SJCRH30 (cell line): ENCODE measurements around the gene PYM1. TPM values are rescaled to one million over a fixed set of nuclear protein-coding genes. Genes with fewer than 3 reads are reported as not detected.
"Not testable (repeated sequence)": the region's sequence is repeated elsewhere in the genome, so short reads cannot be mapped to it uniquely, and the experiment has no call there.

ENCODE experiments used
- DNase-seq, 2 experiments: peaks; one replicate each; pipeline ENCODE4 v3.0.0-alpha.2; 2015 to 2020
- H3K27ac ChIP-seq: fragments of 250-450 bp; sonication (Bioruptor Pico); 2 replicates; pipeline ENCODE4 v1.5.1; 2020; ENCODE audit warnings: mild to moderate bottlenecking, moderate library complexity
- H3K27me3 ChIP-seq: fragments of 250-450 bp; sonication (Bioruptor Pico); 2 replicates; pipeline ENCODE4 v1.5.1; 2020; ENCODE audit warnings: mild to moderate bottlenecking, moderate library complexity
- H3K36me3 ChIP-seq: fragments of 250-450 bp; sonication (Bioruptor Pico); 2 replicates; pipeline ENCODE4 v1.5.1; 2020; ENCODE audit warnings: mild to moderate bottlenecking, moderate library complexity
- H3K4me1 ChIP-seq: fragments of 250-450 bp; sonication (Bioruptor Pico); 2 replicates; pipeline ENCODE4 v1.5.1; 2020; ENCODE audit warnings: mild to moderate bottlenecking, moderate library complexity
- H3K4me3 ChIP-seq: fragments of 250-450 bp; sonication (Bioruptor Pico); 2 replicates; pipeline ENCODE4 v1.5.1; 2020; ENCODE audit warnings: mild to moderate bottlenecking, moderate library complexity
- H3K9me3 ChIP-seq: fragments of 250-450 bp; sonication (Bioruptor Pico); replicated peaks from 2 replicates; pipeline ENCODE4 v1.5.1; 2020; ENCODE audit warnings: mild to moderate bottlenecking, moderate library complexity
- total RNA-seq: library from RNA; depleted of rRNA; stranded (reverse); fragments of >200 nt; shearing (Covaris generic); gene quantifications from 2 replicates; pipeline ENCODE4 v1.2.3, GENCODE V29; 2014

The PYM1 gene
- total RNA-seq, 1 experiment from 2014 or later = 24.0 TPM

GRCh38 chr12:55932551-55932910 is 4.8 kb upstream of the PYM1 start:
- H3K36me3 ChIP-seq = no peaks in the 10 kb centered on the region
- H3K4me3 ChIP-seq = peak overlapping the region; percentile 56
- no peaks in the 10 kb centered on the region for H3K27me3 ChIP-seq
- DNase-seq = no peak
- no peaks in the 10 kb centered on the region for H3K9me3 ChIP-seq
- H3K4me1 ChIP-seq = peaks cover 13% of the 10 kb centered on the region
- H3K27ac ChIP-seq = no peak overlapping the region

GRCh38 chr12:55931780-55932550 is 4.3 kb upstream of the PYM1 start:
- Histone ChIP-seq H3K27me3 (no peaks in the 10 kb centered on the region), H3K36me3 (no peaks in the 10 kb centered on the region), H3K4me1 (peaks cover 13% of the 10 kb centered on the region), H3K27ac (no peak overlapping the region), H3K9me3 (no peaks in the 10 kb centered on the region), H3K4me3 (peak overlapping the region; percentile 56)
- DNase-seq = peak; percentile 20 to 45

- DNase-seq = peak; percentile 7 to 35
- Histone ChIP-seq H3K4me3 (peak overlapping the region; percentile 56), H3K9me3 (no peaks in the 10 kb centered on the region), H3K36me3 (no peaks in the 10 kb centered on the region), H3K27ac (no peak overlapping the region), H3K27me3 (no peaks in the 10 kb centered on the region), H3K4me1 (peaks cover 13% of the 10 kb centered on the region)
Measured at GRCh38 chr12:55931317-55931779, 3.7 kb upstream of the PYM1 start.

GRCh38 chr12:55930771-55931316 is 3.1 kb upstream of the PYM1 start, which contains the start of gene DGKA:
Gene DGKA (plus strand): TSS chr12:55931162. CDS start chr12:55936504, 5,342 bp downstream.
- Histone ChIP-seq H3K4me1 (peaks cover 13% of the 10 kb centered on the region), H3K27ac (no peak within 1 kb of the TSS), H3K4me3 (peak within 1 kb of the TSS; percentile 56), H3K36me3 (no peaks in the 10 kb centered on the region), H3K9me3 (no peaks in the 10 kb centered on the region), H3K27me3 (no peaks in the 10 kb centered on the region)
- peak; percentile 17 to 69 for DNase-seq

GRCh38 chr12:55929306-55929791 is 1.7 kb upstream of the PYM1 start:
- no peak for DNase-seq
- H3K9me3 ChIP-seq = no peaks in the 10 kb centered on the region
- no peak overlapping the region for H3K27ac ChIP-seq
- no peak overlapping the region for H3K4me3 ChIP-seq
- no peaks in the 10 kb centered on the region for H3K36me3 ChIP-seq
- H3K4me1 ChIP-seq = peaks cover 13% of the 10 kb centered on the region
- H3K27me3 ChIP-seq = no peaks in the 10 kb centered on the region

- DNase-seq = peak; percentile 92 to 94
- no peaks in the 10 kb centered on the region for H3K9me3 ChIP-seq
- 0 out of 2 replicates have a peak, but pooled peaks cover 4% of the 10 kb centered on the region for H3K36me3 ChIP-seq
- no peaks in the 10 kb centered on the region for H3K27me3 ChIP-seq
- peak overlapping the region; percentile 70 for H3K4me3 ChIP-seq
- peak overlapping the region; percentile 65 for H3K27ac ChIP-seq
- H3K4me1 ChIP-seq = peaks cover 5% of the 10 kb centered on the region
Measured at GRCh38 chr12:55926738-55927587, 731 bp downstream of the PYM1 start.

GRCh38 chr12:55925870-55926737 is 1.6 kb downstream of the PYM1 start:
- DNase-seq = no peak
- H3K9me3 ChIP-seq = no peaks in the 10 kb centered on the region
- no peaks in the 10 kb centered on the region for H3K27me3 ChIP-seq
- H3K27ac ChIP-seq = peak overlapping the region; percentile 65
- H3K4me1 ChIP-seq = peaks cover 3% of the 10 kb centered on the region
- H3K4me3 ChIP-seq = peak overlapping the region; percentile 70
- H3K36me3 ChIP-seq = 0 out of 2 replicates have a peak, but pooled peaks cover 4% of the 10 kb centered on the region

- no peak overlapping the region for H3K4me3 ChIP-seq
- no peak for DNase-seq
- H3K4me1 ChIP-seq = no peaks in the 10 kb centered on the region
- no peak overlapping the region for H3K27ac ChIP-seq
- no peaks in the 10 kb centered on the region for H3K9me3 ChIP-seq
- 0 out of 2 replicates have a peak, but pooled peaks cover 4% of the 10 kb centered on the region for H3K36me3 ChIP-seq
- H3K27me3 ChIP-seq = no peaks in the 10 kb centered on the region
Measured at GRCh38 chr12:55925371-55925770, 2.3 kb downstream of the PYM1 start.

GRCh38 chr12:55923648-55924047 is 4.0 kb downstream of the PYM1 start:
- H3K9me3 ChIP-seq, H3K27me3 ChIP-seq, H3K4me1 ChIP-seq, H3K27ac ChIP-seq, H3K36me3 ChIP-seq, DNase-seq, H3K4me3 ChIP-seq: not testable (repeated sequence)

GRCh38 chr12:55922126-55922525 is 5.6 kb downstream of the PYM1 start:
- H3K27me3 ChIP-seq = no peaks in the 10 kb centered on the region
- no peak overlapping the region for H3K4me3 ChIP-seq
- H3K9me3 ChIP-seq = no peaks in the 10 kb centered on the region

GRCh38 chr12:55919032-55919431 is 8.7 kb downstream of the PYM1 start:
- not testable (repeated sequence) for H3K36me3 ChIP-seq, H3K27me3 ChIP-seq, H3K4me3 ChIP-seq, DNase-seq, H3K4me1 ChIP-seq, H3K9me3 ChIP-seq, H3K27ac ChIP-seq

More at GRCh38 chr12:55922126-55922525, 5.6 kb downstream of the PYM1 start:
- no peak overlapping the region for H3K27ac ChIP-seq
- no peak for DNase-seq
- H3K36me3 ChIP-seq = 0 out of 2 replicates have a peak, but pooled peaks cover 4% of the 10 kb centered on the region
- H3K4me1 ChIP-seq = no peaks in the 10 kb centered on the region

- no peaks in the 10 kb centered on the region for H3K4me1 ChIP-seq
- H3K27me3 ChIP-seq = no peaks in the 10 kb centered on the region
- 0 out of 2 replicates have a peak, but pooled peaks cover 2% of the 10 kb centered on the region for H3K36me3 ChIP-seq
- H3K27ac ChIP-seq = no peak overlapping the region
- DNase-seq = no peak
- H3K4me3 ChIP-seq = no peak overlapping the region
- H3K9me3 ChIP-seq = no peaks in the 10 kb centered on the region
Measured at GRCh38 chr12:55915482-55915859, 12.2 kb downstream of the PYM1 start.

GRCh38 chr12:55912908-55913307 is 14.8 kb downstream of the PYM1 start:
- Histone ChIP-seq H3K27ac (no peak overlapping the region), H3K4me3 (no peak overlapping the region), H3K9me3 (no peaks in the 10 kb centered on the region), H3K36me3 (0 out of 2 replicates have a peak, but pooled peaks cover 2% of the 10 kb centered on the region), H3K4me1 (no peaks in the 10 kb centered on the region), H3K27me3 (no peaks in the 10 kb centered on the region)
- DNase-seq = no peak

GRCh38 chr12:55909513-55909884 is 18.2 kb downstream of the PYM1 start:
- DNase-seq = no peak
- Histone ChIP-seq H3K36me3 (0 out of 2 replicates have a peak, but pooled peaks cover 2% of the 10 kb centered on the region), H3K27ac (no peak overlapping the region), H3K27me3 (no peaks in the 10 kb centered on the region), H3K4me3 (no peak overlapping the region), H3K9me3 (no peaks in the 10 kb centered on the region), H3K4me1 (no peaks in the 10 kb centered on the region)
